HEK293 (cell line): ENCODE measurements around the gene HMGN1.

Experiments
- CTCF ChIA-PET: fragments of 350-600 bp; formaldehyde crosslinking; extraction: SDS; loops from one replicate; lab custom pipeline; 2021; ENCODE audit warnings: antibody characterized with exemption; lab: Yijun Ruan, JAX
- POLR2A ChIA-PET: fragments of 300-600 bp; formaldehyde crosslinking; extraction: SDS; loops from one replicate; lab custom pipeline; 2020; ENCODE audit warnings: antibody characterized with exemption, inconsistent platforms; lab: Yijun Ruan, JAX
- H3K27ac ChIP-seq: fragments of 200-500 bp; sonication (Bioruptor generic); 2 replicates; pipeline ENCODE4 v1.5.1; 2014; ENCODE audit warnings: low read depth, low read length, control low read depth, inconsistent platforms; ENCODE audit errors: extremely low read depth
- H3K36me3 ChIP-seq, 2 experiments: fragments of 200-500 bp in 1 of 2; sonication (Bioruptor generic) in 1 of 2; 1 replicate in 1 of 2; 2 replicates in 1 of 2; pipeline ENCODE4 v1.5.1; 2014 to 2017; ENCODE audit warnings: inconsistent platforms in 2 of 2, low read length in 2 of 2; ENCODE audit not compliant: control insufficient read depth in 2 of 2, insufficient read depth in 1 of 2
- H3K4me1 ChIP-seq: fragments of 200-500 bp; sonication (Bioruptor generic); 2 replicates; pipeline ENCODE4 v1.5.1; 2014; ENCODE audit warnings: mild to moderate bottlenecking, low read length, inconsistent platforms; ENCODE audit not compliant: control insufficient read depth, insufficient read depth
- H3K4me3 ChIP-seq: 2 replicates; pipeline ENCODE4 v1.5.1; 2011; ENCODE audit warnings: low read depth, mild to moderate bottlenecking, control low read depth, low read length, moderate library complexity
- H3K9me3 ChIP-seq: fragments of 200-500 bp; sonication (Bioruptor generic); 2 replicates; pipeline ENCODE4 v1.5.1; 2014; ENCODE audit warnings: low read depth, low read length, inconsistent platforms; ENCODE audit not compliant: control insufficient read depth, insufficient read depth
- GLIS1 ChIP-seq: fragments of 450-650 bp; formaldehyde crosslinking; IDR thresholded peaks from 2 replicates; pipeline ENCODE4 v1.5.1; 2016; ENCODE audit warnings: missing biosample characterization, missing genetic modification characterization
- GLIS2 ChIP-seq: fragments of 450-650 bp; formaldehyde crosslinking; IDR thresholded peaks from 2 replicates; pipeline ENCODE4 v1.5.1; 2016; ENCODE audit warnings: missing biosample characterization, missing genetic modification characterization
- HOXC10 ChIP-seq: sonication (generic); formaldehyde crosslinking; IDR thresholded peaks from 2 replicates; pipeline ENCODE4 v1.8.1; 2023; ENCODE audit warnings: mild to moderate bottlenecking, missing genetic modification reagents
- KLF9 ChIP-seq: fragments of 450-650 bp; formaldehyde crosslinking; IDR thresholded peaks from 2 replicates; pipeline ENCODE4 v1.5.1; 2016; ENCODE audit warnings: missing biosample characterization, missing genetic modification characterization, low read depth
- RBAK ChIP-seq: fragments of 450-650 bp; formaldehyde crosslinking; IDR thresholded peaks from 2 replicates; pipeline ENCODE4 v1.5.1; 2016; ENCODE audit warnings: missing biosample characterization, missing genetic modification characterization
- SETDB1 ChIP-seq: IDR thresholded peaks from one replicate; pipeline ENCODE4 v1.6.1; 2017; ENCODE audit warnings: mild to moderate bottlenecking, low read length, moderate library complexity, mixed read lengths; ENCODE audit not compliant: insufficient read length
- WT1 ChIP-seq: fragments of 450-650 bp; formaldehyde crosslinking; IDR thresholded peaks from 2 replicates; pipeline ENCODE4 v1.5.1; 2016; ENCODE audit warnings: missing biosample characterization, missing genetic modification characterization
- ZBTB44 ChIP-seq: fragments of 450-650 bp; IDR thresholded peaks from 2 replicates; pipeline ENCODE4 v1.5.1; 2018; ENCODE audit warnings: missing biosample characterization, mild to moderate bottlenecking, missing genetic modification characterization
- ZNF169 ChIP-seq: fragments of 450-650 bp; formaldehyde crosslinking; IDR thresholded peaks from 2 replicates; pipeline ENCODE4 v1.5.1; 2016; ENCODE audit warnings: missing biosample characterization, missing genetic modification characterization
- ZNF202 ChIP-seq: fragments of 450-650 bp; formaldehyde crosslinking; IDR thresholded peaks from 2 replicates; pipeline ENCODE4 v1.5.1; 2016; ENCODE audit warnings: missing biosample characterization, missing genetic modification characterization, borderline replicate concordance
- ZNF223 ChIP-seq: fragments of 450-650 bp; formaldehyde crosslinking; IDR thresholded peaks from 2 replicates; pipeline ENCODE4 v1.5.1; 2016; ENCODE audit warnings: missing biosample characterization, missing genetic modification characterization
- ZNF302 ChIP-seq: fragments of 450-650 bp; formaldehyde crosslinking; IDR thresholded peaks from 2 replicates; pipeline ENCODE4 v1.5.1; 2016; ENCODE audit warnings: missing biosample characterization, missing genetic modification characterization, low read depth
- ZNF398 ChIP-seq: fragments of 450-650 bp; formaldehyde crosslinking; IDR thresholded peaks from 2 replicates; pipeline ENCODE4 v1.5.1; 2017; ENCODE audit warnings: missing biosample characterization, missing genetic modification characterization
- ZNF488 ChIP-seq: fragments of 450-650 bp; formaldehyde crosslinking; IDR thresholded peaks from 2 replicates; pipeline ENCODE4 v1.5.1; 2016; ENCODE audit warnings: missing biosample characterization, missing genetic modification characterization
- ZNF513 ChIP-seq: fragments of 450-650 bp; IDR thresholded peaks from 2 replicates; pipeline ENCODE4 v1.5.1; 2018; ENCODE audit warnings: missing biosample characterization, missing genetic modification characterization
- ZNF560 ChIP-seq: fragments of 450-650 bp; formaldehyde crosslinking; IDR thresholded peaks from 2 replicates; pipeline ENCODE4 v1.5.1; 2017; ENCODE audit warnings: missing biosample characterization, missing genetic modification characterization, borderline replicate concordance
- ZNF596 ChIP-seq: fragments of 450-650 bp; IDR thresholded peaks from 2 replicates; pipeline ENCODE4 v1.5.0; 2018; ENCODE audit warnings: missing biosample characterization, mild to moderate bottlenecking, missing genetic modification characterization, moderate library complexity
- ZNF629 ChIP-seq: fragments of 450-650 bp; formaldehyde crosslinking; IDR thresholded peaks from 2 replicates; pipeline ENCODE4 v1.5.1; 2017; ENCODE audit warnings: missing biosample characterization, missing genetic modification characterization
- ZNF654 ChIP-seq: fragments of 450-650 bp; formaldehyde crosslinking; IDR thresholded peaks from 2 replicates; pipeline ENCODE4 v1.5.1; 2016; ENCODE audit warnings: low read depth, missing biosample characterization, missing genetic modification characterization
- ZNF747 ChIP-seq: fragments of 450-650 bp; formaldehyde crosslinking; IDR thresholded peaks from 2 replicates; pipeline ENCODE4 v1.5.1; 2016; ENCODE audit warnings: missing biosample characterization, missing genetic modification characterization
- ZNF768 ChIP-seq: fragments of 450-650 bp; formaldehyde crosslinking; IDR thresholded peaks from 2 replicates; pipeline ENCODE4 v1.5.1; 2018; ENCODE audit warnings: missing biosample characterization, mild to moderate bottlenecking, missing genetic modification characterization
- ZXDB ChIP-seq: fragments of 450-650 bp; formaldehyde crosslinking; IDR thresholded peaks from 2 replicates; pipeline ENCODE4 v1.5.1; 2016; ENCODE audit warnings: missing biosample characterization, missing genetic modification characterization

Gene HMGN1

GRCh38 chr21:39307466-39307865 is 41.4 kb downstream of the HMGN1 start:
- ChIA-PET POLR2A (no interaction called here), CTCF (interaction anchor here (0.7 kb wide), 1 partner anchor 80 kb away, joined by 3 read pairs; no protein-coding TSS in a partner anchor)
- Histone ChIP-seq H3K4me1 (peaks cover 6% of the 10 kb centered on the region; the same call in 1 of the 2 replicates), H3K4me3 (no peak overlapping the region), H3K9me3 (no peaks in the 10 kb centered on the region), H3K27ac (no peak overlapping the region), H3K36me3 (peaks cover 48 to 65% of the 10 kb centered on the region in 2 experiments)
- TF ChIP-seq WT1 (no peak), ZNF747 (no peak), ZNF398 (tag by site-specific recombination) (no peak), ZNF629 (tag by site-specific recombination) (no peak), ZNF223 (tag by site-specific recombination) (no peak), GLIS1 (tag by site-specific recombination) (no peak), ZXDB (tag by site-specific recombination) (no peak), ZNF654 (tag by site-specific recombination) (no peak), KLF9 (tag by site-specific recombination) (no peak), ZNF169 (tag by site-specific recombination) (no peak), ZBTB44 (tag by site-specific recombination) (no peak), RBAK (no peak)

GRCh38 chr21:39300587-39300986 is 48.3 kb downstream of the HMGN1 start:
- ChIA-PET POLR2A (interaction anchor here (0.8 to 1.1 kb wide), 2 partner anchors 10 to 13 kb away, joined by 5 to 6 read pairs; partner anchors contain the start of gene BRWD1), CTCF (interaction anchor here (0.7 to 1.6 kb wide), 2 partner anchors 48 to 87 kb away, joined by 3 to 4 read pairs; no protein-coding TSS in a partner anchor)
- peaks cover 63 to 73% of the 10 kb centered on the region in 2 experiments for H3K36me3 ChIP-seq

GRCh38 chr21:39296891-39297290 is 52.0 kb downstream of the HMGN1 start:
- H3K4me3 ChIP-seq: no peak overlapping the region
- H3K27ac ChIP-seq: no peak overlapping the region
- ChIA-PET CTCF (no interaction called here), POLR2A (interaction anchor here (1.3 kb wide), 1 partner anchor 91 kb away, joined by 3 read pairs; no protein-coding TSS in a partner anchor)
- no peak for TF ChIP-seq GLIS2 (tag by site-specific recombination)
- no peak for TF ChIP-seq ZNF302
- TF ChIP-seq ZNF513 (tag by site-specific recombination): no peak
- no peak for TF ChIP-seq ZNF223 (tag by site-specific recombination)
- TF ChIP-seq ZNF596 (tag by site-specific recombination): no peak
- no peak for TF ChIP-seq HOXC10 (CRISPR knock-in tag)
- TF ChIP-seq ZNF768 (tag by site-specific recombination): no peak
- peaks cover 72 to 87% of the 10 kb centered on the region in 2 experiments for H3K36me3 ChIP-seq
- H3K9me3 ChIP-seq: no peaks in the 10 kb centered on the region
- H3K4me1 ChIP-seq: no peaks in the 10 kb centered on the region

More at GRCh38 chr21:39300587-39300986, 48.3 kb downstream of the HMGN1 start:
- Histone ChIP-seq H3K27ac (no peak overlapping the region), H3K9me3 (no peaks in the 10 kb centered on the region), H3K4me3 (no peak overlapping the region), H3K4me1 (no peaks in the 10 kb centered on the region)
- TF ChIP-seq ZNF560 (no peak), ZNF202 (tag by site-specific recombination) (peak; percentile 60; the same call in 1 of the 2 replicates), SETDB1 (peak; percentile 67), ZNF488 (no peak)
